ENCODE data around the gene NINJ2. TPM values are rescaled to one million over a fixed set of nuclear protein-coding genes. Genes with fewer than 3 reads are reported as not detected.

The NINJ2 gene
- total and polyA plus RNA-seq, 3 donors from 2014 or later: 9.2 to 17.3 (median 11.2) TPM

- peaks cover 13% of the 10 kb centered on the region for H3K4me1 ChIP-seq
- no peaks in the 10 kb centered on the region for H3K9me3 ChIP-seq
- TF ChIP-seq CTCF (IDR thresholded peaks at IDR 0.05) (no peak), POLR2A (IDR thresholded peaks at IDR 0.05) (no peak)
- H3K4me3 ChIP-seq: no peak overlapping the region
- no peaks in the 10 kb centered on the region for H3K27me3 ChIP-seq
- intact Hi-C loops (cut with DNase I; ENCODE audit: low total_unique reads): no loop called here
- H3K36me3 ChIP-seq (ENCODE audit: low read depth, missing control alignments): no peaks in the 10 kb centered on the region
- 96 to 97% methylated on average over 17 to 21 of the region's 21 CpGs for WGBS, 2 donors
- no peak for DNase-seq
- H3K27ac ChIP-seq: no peak overlapping the region
Measured at GRCh38 chr12:565589-566105, 97.6 kb downstream of the NINJ2 start.

- H3K36me3 ChIP-seq (ENCODE audit: low read depth, missing control alignments): no peaks in the 10 kb centered on the region
- DNase-seq: no peak
- intact Hi-C loops (cut with DNase I; ENCODE audit: low total_unique reads): no loop called here
- TF ChIP-seq CTCF (IDR thresholded peaks at IDR 0.05): no peak
- TF ChIP-seq POLR2A (IDR thresholded peaks at IDR 0.05): no peak
- peaks cover 9% of the 10 kb centered on the region for H3K4me1 ChIP-seq
- no peaks in the 10 kb centered on the region for H3K27me3 ChIP-seq
- no peaks in the 10 kb centered on the region for H3K9me3 ChIP-seq
- WGBS, 2 donors: 93 to 98% methylated on average over 8 of the region's 8 CpGs
- no peak overlapping the region for H3K27ac ChIP-seq
- no peak overlapping the region for H3K4me3 ChIP-seq
Measured at GRCh38 chr12:565161-565560, 98.1 kb downstream of the NINJ2 start.

- H3K27ac ChIP-seq: no peak overlapping the region
- H3K27me3 ChIP-seq: no peaks in the 10 kb centered on the region
- no peaks in the 10 kb centered on the region for H3K36me3 ChIP-seq (ENCODE audit: low read depth, missing control alignments)
- H3K9me3 ChIP-seq: no peaks in the 10 kb centered on the region
- DNase-seq: no peak
- H3K4me3 ChIP-seq: no peak overlapping the region
- TF ChIP-seq CTCF (IDR thresholded peaks at IDR 0.05) (no peak), POLR2A (IDR thresholded peaks at IDR 0.05) (no peak)
- H3K4me1 ChIP-seq: no peaks in the 10 kb centered on the region
- WGBS, 2 donors: 85 to 88% methylated on average over 7 of the region's 7 CpGs
- intact Hi-C loops (cut with DNase I; ENCODE audit: low total_unique reads): no loop called here
Measured at GRCh38 chr12:563787-564298, 99.4 kb downstream of the NINJ2 start.

- H3K9me3 ChIP-seq: no peaks in the 10 kb centered on the region
- H3K4me3 ChIP-seq: no peak overlapping the region
- TF ChIP-seq POLR2A (IDR thresholded peaks at IDR 0.05) (no peak), CTCF (IDR thresholded peaks at IDR 0.05) (no peak)
- no peak for DNase-seq
- WGBS, 2 donors: 66 to 75% methylated on average over 8 of the region's 8 CpGs
- intact Hi-C loops (cut with DNase I; ENCODE audit: low total_unique reads): no loop called here
- H3K27me3 ChIP-seq: no peaks in the 10 kb centered on the region
- H3K36me3 ChIP-seq (ENCODE audit: low read depth, missing control alignments): no peaks in the 10 kb centered on the region
- no peaks in the 10 kb centered on the region for H3K4me1 ChIP-seq
- H3K27ac ChIP-seq: no peak overlapping the region
Measured at GRCh38 chr12:563250-563781, 99.9 kb downstream of the NINJ2 start.

GRCh38 chr12:562634-563033 is 100.6 kb downstream of the NINJ2 start:
- Histone ChIP-seq H3K4me3 (no peak overlapping the region), H3K4me1 (no peaks in the 10 kb centered on the region), H3K27ac (no peak overlapping the region), H3K27me3 (no peaks in the 10 kb centered on the region), H3K36me3 (ENCODE audit: low read depth, missing control alignments) (no peaks in the 10 kb centered on the region), H3K9me3 (no peaks in the 10 kb centered on the region)
- 89 to 91% methylated on average over 11 to 12 of the region's 12 CpGs for WGBS, 2 donors
- DNase-seq: no peak
- TF ChIP-seq POLR2A (IDR thresholded peaks at IDR 0.05): no peak
- TF ChIP-seq CTCF (IDR thresholded peaks at IDR 0.05): no peak
- intact Hi-C loops (cut with DNase I; ENCODE audit: low total_unique reads): no loop called here
